A673 (cell line): ENCODE data around the gene KIAA1586. TPM values are rescaled to one million over a fixed set of nuclear protein-coding genes. Genes with fewer than 3 reads are reported as not detected.
"Not testable (repeated sequence)": the region's sequence is repeated elsewhere in the genome, so short reads cannot be mapped to it uniquely, and the experiment has no call there.

Source experiments
- Bru-seq: library from RNA; stranded (reverse); fragments of 400-500 nt; gene quantifications from one replicate; lab custom pipeline; 2021; lab: Mats Ljungman, UMichigan
- BruChase-seq, 2 experiments: library from RNA; stranded (reverse); fragments of 400-500 nt; gene quantifications; one replicate each; lab custom pipeline; 2021; lab: Mats Ljungman, UMichigan
- BruUV-seq: library from RNA; stranded (reverse); fragments of 400-500 nt; replicated peaks from 2 replicates; lab custom pipeline; 2021; lab: Mats Ljungman, UMichigan
- CTCF ChIA-PET: fragments of 300-600 bp; sonication (Branson Sonifier 250); formaldehyde crosslinking; loops from one replicate; lab custom pipeline; 2022; ENCODE audit warnings: antibody characterized with exemption; lab: Charles Lee
- POLR2A ChIA-PET: fragments of 300-600 bp; sonication (Branson Sonifier 250); formaldehyde crosslinking; loops from one replicate; lab custom pipeline; 2022; ENCODE audit warnings: antibody characterized with exemption; ENCODE audit not compliant: low non-redundant PET; lab: Charles Lee
- DNase-seq: peaks from one replicate; pipeline ENCODE4 v3.0.0-alpha.2; 2015; ENCODE audit warnings: low spot score
- H3K27ac ChIP-seq: fragments of 200-600 bp; sonication (generic); 2 replicates; pipeline ENCODE4 v1.5.1; 2016; ENCODE audit warnings: mixed run types, low read depth, mild to moderate bottlenecking, mixed read lengths, antibody characterized with exemption, low read length; ENCODE audit not compliant: poor library complexity, severe bottlenecking
- H3K27me3 ChIP-seq: fragments of 200-600 bp; sonication (generic); replicated peaks from 2 replicates; pipeline ENCODE4 v1.6.1; 2017; ENCODE audit warnings: mixed run types, low read depth, mild to moderate bottlenecking, mixed read lengths, antibody characterized with exemption, low read length; ENCODE audit not compliant: insufficient read depth, poor library complexity
- H3K36me3 ChIP-seq: fragments of 200-600 bp; sonication (generic); 2 replicates; pipeline ENCODE4 v1.6.1; 2016; ENCODE audit warnings: mixed run types, mild to moderate bottlenecking, mixed read lengths, antibody characterized with exemption, low read length; ENCODE audit not compliant: insufficient read depth, poor library complexity, severe bottlenecking
- H3K4me1 ChIP-seq: fragments of 200-600 bp; sonication (generic); 2 replicates; pipeline ENCODE4 v1.6.1; 2017; ENCODE audit warnings: mixed run types, mild to moderate bottlenecking, mixed read lengths, antibody characterized with exemption, low read length; ENCODE audit not compliant: insufficient read depth, poor library complexity, severe bottlenecking
- H3K4me3 ChIP-seq: fragments of 200-600 bp; sonication (generic); 2 replicates; pipeline ENCODE4 v1.5.1; 2016; ENCODE audit warnings: low read depth, mixed run types, mild to moderate bottlenecking, mixed read lengths, low read length; ENCODE audit not compliant: poor library complexity, severe bottlenecking
- H3K9me3 ChIP-seq: fragments of 200-600 bp; sonication (generic); 2 replicates; pipeline ENCODE4 v1.6.1; 2016; ENCODE audit warnings: mixed run types, low read depth, mild to moderate bottlenecking, mixed read lengths, antibody characterized with exemption, low read length; ENCODE audit not compliant: poor library complexity, severe bottlenecking
- CTCF ChIP-seq: fragments of 300-800, 200-600 bp; sonication (generic); conservative IDR thresholded peaks from 2 replicates; pipeline ENCODE4 v1.5.1; 2017; ENCODE audit warnings: low read depth, mild to moderate bottlenecking, antibody characterized with exemption, low read length, moderate library complexity, mixed read lengths
- EZH2 ChIP-seq: fragments of 200-600 bp; sonication (generic); IDR thresholded peaks from 2 replicates; pipeline ENCODE4 v1.6.1; 2017; ENCODE audit warnings: borderline replicate concordance, low read depth, mild to moderate bottlenecking, mixed read lengths, antibody characterized with exemption, low read length; ENCODE audit not compliant: poor library complexity, severe bottlenecking
- intact Hi-C: fragments of 100-400 bp; cut with micrococcal nuclease; formaldehyde crosslinking; loops from one replicate; pipeline ENCODE4 v1.10.0; 2022; ENCODE audit not compliant: unreplicated experiment
- long read RNA-seq: library from polyadenylated mRNA; stranded (forward); transcript quantifications from one replicate; pipeline ENCODE4 v2.0.0, GENCODE V29; 2022
- total RNA-seq: library from RNA; stranded (reverse); gene quantifications from 2 replicates; pipeline ENCODE4 v1.2.3, GENCODE V29; 2021

Gene KIAA1586, protein sequence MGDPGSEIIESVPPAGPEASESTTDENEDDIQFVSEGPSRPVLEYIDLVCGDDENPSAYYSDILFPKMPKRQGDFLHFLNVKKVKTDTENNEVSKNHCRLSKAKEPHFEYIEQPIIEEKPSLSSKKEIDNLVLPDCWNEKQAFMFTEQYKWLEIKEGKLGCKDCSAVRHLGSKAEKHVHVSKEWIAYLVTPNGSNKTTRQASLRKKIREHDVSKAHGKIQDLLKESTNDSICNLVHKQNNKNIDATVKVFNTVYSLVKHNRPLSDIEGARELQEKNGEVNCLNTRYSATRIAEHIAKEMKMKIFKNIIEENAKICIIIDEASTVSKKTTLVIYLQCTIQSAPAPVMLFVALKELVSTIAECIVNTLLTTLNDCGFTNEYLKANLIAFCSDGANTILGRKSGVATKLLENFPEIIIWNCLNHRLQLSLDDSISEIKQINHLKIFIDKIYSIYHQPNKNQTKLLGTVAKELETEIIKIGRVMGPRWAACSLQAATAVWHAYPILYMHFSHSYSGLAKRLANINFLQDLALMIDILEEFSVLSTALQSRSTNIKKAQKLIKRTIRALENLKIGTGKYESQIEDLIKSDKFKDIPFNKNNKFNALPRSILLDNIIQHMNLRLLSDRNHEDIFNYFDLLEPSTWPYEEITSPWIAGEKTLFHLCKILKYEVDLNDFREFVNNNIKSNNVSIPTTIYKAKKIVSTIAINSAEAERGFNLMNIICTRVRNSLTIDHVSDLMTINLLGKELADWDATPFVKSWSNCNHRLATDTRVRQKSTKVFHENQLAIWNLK
- total RNA-seq: 30.2 and 31.4 TPM in 2 replicates
- Bru-seq, nascent RNA: percentile 94 among the genes with signal in this experiment
- percentile 98 among the genes with signal in this experiment for BruChase-seq, experiment 1, labeled RNA remaining after a 2-hour chase
- percentile 84 among the genes with signal in this experiment for BruChase-seq, experiment 2, labeled RNA remaining after a 6-hour chase
- long read RNA-seq, transcript KIAA1586-203 (3 exons, 2,883 nt): minor isoform, 5 of 53 reads
- long read RNA-seq, transcript KIAA1586-201 (4 exons, 2,933 nt): major isoform, 41 of 53 reads
- long read RNA-seq, partial matches to known transcripts: 5 of 53 reads
- long read RNA-seq, other reads (novel, unspliced or antisense): 2 of 53 reads

GRCh38 chr6:57046332-57047256, at the start of gene KIAA1586:
Gene KIAA1586 (plus strand): TSS chr6:57046693. CDS start chr6:57046756, 63 bp downstream.
- peak within 1 kb of the TSS; percentile 56 for H3K4me3 ChIP-seq
- CTCF ChIA-PET, POLR2A ChIA-PET, H3K27me3 ChIP-seq, H3K9me3 ChIP-seq, BruUV-seq: not testable (repeated sequence)
- intact Hi-C loops: loop anchor here (5.0 kb wide), 1 partner anchor 271 kb away; the partner anchor contains the start of gene PRIM2
- peak within 1 kb of the TSS; percentile 74 for H3K27ac ChIP-seq
- H3K36me3 ChIP-seq: peaks cover 36% of the 10 kb centered on the region
- peak; percentile 97 for DNase-seq
- H3K4me1 ChIP-seq: peaks cover 11% of the 10 kb centered on the region

GRCh38 chr6:56999049-56999448, 47.4 kb upstream of the KIAA1586 start:
- BruUV-seq: no TSS peak
- POLR2A ChIA-PET: no interaction called here

DNA sequence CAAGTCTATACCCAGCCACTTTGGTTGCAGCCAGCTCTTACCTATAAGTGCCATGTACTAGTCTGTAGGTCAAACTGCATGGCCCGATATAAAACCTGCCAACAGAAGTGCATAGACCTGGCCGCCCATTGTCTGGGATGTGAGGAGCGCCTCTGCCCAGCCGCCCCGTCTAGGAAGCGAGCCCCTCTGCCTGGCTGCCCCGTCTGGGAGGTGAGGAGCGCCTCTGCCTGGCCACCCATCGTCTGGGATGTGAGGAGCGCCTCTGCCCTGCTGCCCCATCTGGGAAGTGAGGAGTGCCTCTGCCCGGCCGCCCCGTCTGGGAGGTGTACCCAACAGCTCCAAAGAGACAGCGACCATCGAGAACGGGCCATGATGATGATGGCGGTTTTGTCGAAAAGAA, 46.7 kb upstream of the KIAA1586 start:
- H3K27ac ChIP-seq, DNase-seq, H3K4me1 ChIP-seq, intact Hi-C loops, H3K36me3 ChIP-seq, CTCF ChIA-PET, H3K4me3 ChIP-seq, POLR2A ChIA-PET, H3K9me3 ChIP-seq, BruUV-seq, H3K27me3 ChIP-seq: not testable (repeated sequence)

More at GRCh38 chr6:56999049-56999448, 47.4 kb upstream of the KIAA1586 start:
- Histone ChIP-seq H3K4me3 (no peak overlapping the region), H3K4me1 (no peaks in the 10 kb centered on the region), H3K27me3 (no peaks in the 10 kb centered on the region), H3K9me3 (no peaks in the 10 kb centered on the region), H3K27ac (no peak overlapping the region), H3K36me3 (no peaks in the 10 kb centered on the region)
- intact Hi-C loops: no loop called here
- no peak for DNase-seq
- CTCF ChIA-PET: no interaction called here
- TF ChIP-seq CTCF (no peak), EZH2 (no peak)
